Measurements from ENCODE around the gene OCA2. TPM values are rescaled to one million over a fixed set of nuclear protein-coding genes. Genes with fewer than 3 reads are reported as not detected.
A peak's percentile ranks its signal among the peaks of the same experiment; 100 is the strongest.

Gene OCA2
- total and polyA plus RNA-seq, 4 donors, result 0.49 to 23.0 (median 2.3) TPM

GRCh38 chr15:28100516-28101195 is 1.5 kb upstream of the OCA2 start:
- no peak for ATAC-seq (ENCODE audit: insufficient read depth, low FRiP score)
- Histone ChIP-seq H3K9me3 (ENCODE audit: control insufficient read depth in 4 of 4, insufficient read depth in 3 of 4, low read length in 3 of 4) (peaks cover 0 to 5% (median 0%) of the 10 kb centered on the region in 4 donors), H3K27me3 (ENCODE audit: control insufficient read depth in 3 of 3, insufficient read depth in 3 of 3, low read length in 2 of 3) (peaks cover 0 to 21% (median 0%) of the 10 kb centered on the region in 3 donors), H3K9ac (ENCODE audit: insufficient read depth in 1 of 2, low read length in 2 of 2) (no peak overlapping the region), H3K4me1 (ENCODE audit: control insufficient read depth in 5 of 5, insufficient read depth in 5 of 5, low read length in 5 of 5) (peaks cover 0 to 40% (median 10%) of the 10 kb centered on the region in 5 donors), H3K36me3 (ENCODE audit: control insufficient read depth in 4 of 4, insufficient read depth in 4 of 4, low read length in 4 of 4) (no peaks in the 10 kb centered on the region), H3K27ac (ENCODE audit: low read depth in 1 of 2, low read length in 1 of 2) (no peak overlapping the region), H3K4me3 (no peak overlapping the region)
- no peak for TF ChIP-seq CTCF (IDR thresholded peaks at IDR 0.05; ENCODE audit: control extremely low read depth, extremely low read depth)
- 92 to 93% methylated on average over 20 of the region's 20 CpGs for WGBS, 2 donors
- DNase-seq, result peak in 1 of 3 donors; percentile 9

GRCh38 chr15:28099555-28100140 is 533 bp upstream of the OCA2 start:
- Histone ChIP-seq H3K36me3 (ENCODE audit: control insufficient read depth in 4 of 4, insufficient read depth in 4 of 4, low read length in 4 of 4) (no peaks in the 10 kb centered on the region), H3K4me3 (no peak overlapping the region), H3K27me3 (ENCODE audit: control insufficient read depth in 3 of 3, insufficient read depth in 3 of 3, low read length in 2 of 3) (peaks cover 0 to 13% (median 0%) of the 10 kb centered on the region in 3 donors), H3K27ac (ENCODE audit: low read depth in 1 of 2, low read length in 1 of 2) (peak overlapping the region in 1 of 2 donors; percentile 24), H3K4me1 (ENCODE audit: control insufficient read depth in 5 of 5, insufficient read depth in 5 of 5, low read length in 5 of 5) (peaks cover 0 to 46% (median 13%) of the 10 kb centered on the region in 5 donors), H3K9me3 (ENCODE audit: control insufficient read depth in 4 of 4, insufficient read depth in 3 of 4, low read length in 3 of 4) (peaks cover 0 to 5% (median 0%) of the 10 kb centered on the region in 4 donors), H3K9ac (ENCODE audit: insufficient read depth in 1 of 2, low read length in 2 of 2) (peak overlapping the region in 1 of 2 donors; percentile 27)
- DNase-seq (no peak), ATAC-seq (ENCODE audit: insufficient read depth, low FRiP score) (no peak)
- 9 to 17% methylated on average over 13 to 16 of the region's 16 CpGs for WGBS, 2 donors
- no peak for TF ChIP-seq CTCF (IDR thresholded peaks at IDR 0.05; ENCODE audit: control extremely low read depth, extremely low read depth)

- H3K9ac ChIP-seq (ENCODE audit: insufficient read depth in 1 of 2, low read length in 2 of 2), result no peak overlapping the region
- peaks cover 0 to 13% (median 0%) of the 10 kb centered on the region in 3 donors for H3K27me3 ChIP-seq (ENCODE audit: control insufficient read depth in 3 of 3, insufficient read depth in 3 of 3, low read length in 2 of 3)
- H3K4me1 ChIP-seq (ENCODE audit: control insufficient read depth in 5 of 5, insufficient read depth in 5 of 5, low read length in 5 of 5), result peaks cover 0 to 51% (median 13%) of the 10 kb centered on the region in 5 donors
- ATAC-seq (ENCODE audit: insufficient read depth, low FRiP score) (no peak), DNase-seq (no peak)
- H3K27ac ChIP-seq (ENCODE audit: low read depth in 1 of 2, low read length in 1 of 2), result no peak overlapping the region
- no peak overlapping the region for H3K4me3 ChIP-seq
- TF ChIP-seq CTCF (IDR thresholded peaks at IDR 0.05; ENCODE audit: control extremely low read depth, extremely low read depth), result no peak
- peaks cover 0 to 5% (median 0%) of the 10 kb centered on the region in 4 donors for H3K9me3 ChIP-seq (ENCODE audit: control insufficient read depth in 4 of 4, insufficient read depth in 3 of 4, low read length in 3 of 4)
- WGBS, 2 donors, result 49 to 58% methylated on average over 11 of the region's 11 CpGs
- H3K36me3 ChIP-seq (ENCODE audit: control insufficient read depth in 4 of 4, insufficient read depth in 4 of 4, low read length in 4 of 4), result no peaks in the 10 kb centered on the region
Observed at GRCh38 chr15:28098360-28098765, 752 bp downstream of the OCA2 start.

Data from lung (tissue), 12 donors.